K562 (cell line): ENCODE data around the gene FHDC1. TPM values are rescaled to one million over a fixed set of nuclear protein-coding genes. Genes with fewer than 3 reads are reported as not detected.

Experiments
- ARID1B ChIP-seq: fragments of 450-650 bp; IDR thresholded peaks from 2 replicates; pipeline ENCODE4 v1.6.1; 2016; ENCODE audit warnings: antibody characterized with exemption, mild to moderate bottlenecking, inconsistent platforms
- BCL6 ChIP-seq: fragments of 250-450 bp; sonication (Bioruptor Pico); IDR thresholded peaks from 2 replicates; pipeline ENCODE4 v1.4.0; 2020
- DMBX1 ChIP-seq: fragments of 250-450 bp; sonication (Bioruptor Pico); IDR thresholded peaks from 2 replicates; pipeline ENCODE4 v1.8.0; 2022; ENCODE audit warnings: inconsistent platforms, mild to moderate bottlenecking, moderate library complexity, borderline replicate concordance
- ETS1 ChIP-seq: conservative IDR thresholded peaks from 2 replicates; pipeline ENCODE4 v1.6.1; 2011; ENCODE audit warnings: low read depth, mild to moderate bottlenecking, low read length; ENCODE audit not compliant: control insufficient read depth
- FOSL1 ChIP-seq: fragments of 200-800 bp; sonication (Bioruptor generic); conservative IDR thresholded peaks from 2 replicates; pipeline ENCODE4 v1.6.1; 2016; ENCODE audit warnings: missing genetic modification characterization, missing compliant biosample characterization
- HIVEP1 ChIP-seq: fragments of 250-450 bp; sonication (Bioruptor Pico); IDR thresholded peaks from 2 replicates; pipeline ENCODE4 v1.4.0; 2020; ENCODE audit warnings: mild to moderate bottlenecking
- MAFG ChIP-seq: fragments of 450-650 bp; conservative IDR thresholded peaks from 2 replicates; pipeline ENCODE4 v1.6.1; 2016; ENCODE audit warnings: missing genetic modification characterization, missing compliant biosample characterization
- MTA2 ChIP-seq: fragments of 450-650 bp; IDR thresholded peaks from 2 replicates; pipeline ENCODE4 v1.6.1; 2016; ENCODE audit warnings: low read depth
- NCOA4 ChIP-seq: fragments of 450-650 bp; IDR thresholded peaks from 2 replicates; pipeline ENCODE4 v1.6.1; 2018; ENCODE audit warnings: mild to moderate bottlenecking; ENCODE audit not compliant: partially characterized antibody
- STAT6 ChIP-seq: sonication (generic); formaldehyde crosslinking; IDR thresholded peaks from 2 replicates; pipeline ENCODE4 v1.8.1; 2023; ENCODE audit warnings: mild to moderate bottlenecking, missing genetic modification reagents
- TCF7 ChIP-seq: sonication (generic); IDR thresholded peaks from 2 replicates; pipeline ENCODE4 v1.6.1; 2016; ENCODE audit warnings: antibody characterized with exemption, borderline replicate concordance
- ZNF609 ChIP-seq: sonication (generic); formaldehyde crosslinking; IDR thresholded peaks from 2 replicates; pipeline ENCODE4 v1.8.1; 2023; ENCODE audit warnings: missing genetic modification reagents, mild to moderate bottlenecking, borderline replicate concordance
- ZNF639 ChIP-seq, 2 experiments: fragments of 200-800 bp in 1 of 2; sonication (Bioruptor generic) in 1 of 2; sonication (generic) in 1 of 2; formaldehyde crosslinking in 1 of 2; IDR thresholded peaks in 1 of 2; conservative IDR thresholded peaks in 1 of 2; 2 replicates each; pipeline versions ENCODE4 v1.5.0 to v1.6.1; 2016 to 2020; ENCODE audit warnings: missing compliant biosample characterization in 1 of 2, missing genetic modification characterization in 1 of 2, missing genetic modification reagents in 1 of 2
- ZNF766 ChIP-seq: fragments of 200-800 bp; sonication (Bioruptor generic); conservative IDR thresholded peaks from 2 replicates; pipeline ENCODE4 v1.6.1; 2016; ENCODE audit warnings: missing genetic modification characterization, missing compliant biosample characterization
- polyA plus RNA-seq, 8 experiments: library from polyadenylated mRNA; depleted of rRNA in 4 of 8; stranded (reverse) in 5 of 8; unstranded in 3 of 8; fragments of >200 nt; fragmentation: Nextera tagmentation in 2 of 8; fragmentation: Illumina TruSeq in 1 of 8; extraction: Ambion mirVana in 2 of 8; extraction: Trizol in 1 of 8; gene quantifications; 2 replicates each; pipeline versions ENCODE4 v1.2.1 to v1.2.3, GENCODE V29; 2011 to 2014; ENCODE audit warnings: inconsistent platforms in 1 of 8, missing spikeins in 1 of 8
- total RNA-seq, 7 experiments: library from RNA; depleted of rRNA in 6 of 7; stranded (reverse); fragments of >200 nt in 6 of 7; fragmentation: Illumina TruSeq in 2 of 7; extraction: Trizol in 2 of 7; gene quantifications; 2 replicates each; pipeline versions ENCODE4 v1.2.1 to v1.2.3, GENCODE V29; 2011 to 2021; ENCODE audit warnings: low replicate concordance in 1 of 7
- TF ChIP-seq, protein P1 (sequence below): sonication (generic); formaldehyde crosslinking; IDR thresholded peaks from 2 replicates; pipeline ENCODE4 v1.8.1; 2022; ENCODE audit warnings: missing genetic modification reagents

Gene FHDC1
- total and polyA plus RNA-seq, 9 of the 15 experiments (the other 6 are each of a cell fraction or from before 2014, with no cell fraction given) = 0.01 to 0.43 (median 0.07) TPM

DNA sequence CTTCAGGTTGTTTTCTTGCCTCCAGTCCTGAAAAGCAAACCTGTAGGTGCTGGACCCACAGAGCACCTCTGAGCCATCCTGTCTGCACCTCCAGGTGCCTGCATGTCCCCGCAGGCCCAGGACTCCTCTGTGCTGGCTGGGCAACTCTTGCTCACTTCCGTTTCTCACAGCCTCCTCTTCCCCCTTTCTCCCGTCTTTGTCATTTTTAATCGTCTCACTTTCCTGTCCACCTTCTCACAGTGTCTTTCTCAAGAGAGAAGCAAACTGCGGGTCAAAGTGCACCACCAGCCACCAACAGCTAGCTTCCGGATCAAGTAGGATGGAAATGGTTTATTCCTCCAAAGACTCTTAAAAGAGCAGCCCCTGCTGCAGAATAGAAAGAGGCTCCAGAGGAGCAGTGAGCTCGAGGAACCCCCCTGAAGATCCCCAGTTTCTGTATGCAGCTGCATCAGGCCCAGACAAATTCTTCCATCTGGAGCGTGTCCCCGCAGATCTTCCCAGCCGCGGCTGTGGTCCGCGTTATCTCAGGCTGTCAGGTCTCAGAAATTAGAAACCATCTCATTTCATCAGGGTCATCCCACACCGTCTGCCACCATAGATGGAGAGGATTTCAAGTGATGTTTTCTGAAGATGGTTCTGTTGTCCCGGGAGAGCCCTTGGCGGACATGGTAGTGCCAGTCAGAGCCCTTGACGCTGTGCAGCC, 87.7 kb downstream of the FHDC1 start (continued):
- no peak for TF ChIP-seq TCF7
- no peak for TF ChIP-seq MAFG (tag)
- TF ChIP-seq ZNF766 (CRISPR knock-in tag) = peak; percentile 71; the same call in 1 of the 2 replicates
- TF ChIP-seq, protein P1, sequence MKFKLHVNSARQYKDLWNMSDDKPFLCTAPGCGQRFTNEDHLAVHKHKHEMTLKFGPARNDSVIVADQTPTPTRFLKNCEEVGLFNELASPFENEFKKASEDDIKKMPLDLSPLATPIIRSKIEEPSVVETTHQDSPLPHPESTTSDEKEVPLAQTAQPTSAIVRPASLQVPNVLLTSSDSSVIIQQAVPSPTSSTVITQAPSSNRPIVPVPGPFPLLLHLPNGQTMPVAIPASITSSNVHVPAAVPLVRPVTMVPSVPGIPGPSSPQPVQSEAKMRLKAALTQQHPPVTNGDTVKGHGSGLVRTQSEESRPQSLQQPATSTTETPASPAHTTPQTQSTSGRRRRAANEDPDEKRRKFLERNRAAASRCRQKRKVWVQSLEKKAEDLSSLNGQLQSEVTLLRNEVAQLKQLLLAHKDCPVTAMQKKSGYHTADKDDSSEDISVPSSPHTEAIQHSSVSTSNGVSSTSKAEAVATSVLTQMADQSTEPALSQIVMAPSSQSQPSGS (CRISPR knock-in tag) = no peak
- TF ChIP-seq DMBX1 (CRISPR knock-in tag) = no peak; the same call in 1 of the 2 replicates
- 0 out of 4 replicates have a peak, but pooled peaks of 1 of the 2 experiments have one; percentile 31 for TF ChIP-seq ZNF639 (CRISPR knock-in tag; conservative IDR thresholded peaks at IDR 0.05 in 1 of 2, IDR thresholded peaks at IDR 0.05 in 1 of 2)
- no peak for TF ChIP-seq HIVEP1 (CRISPR knock-in tag)
- TF ChIP-seq MTA2 = peak; percentile 74
- TF ChIP-seq NCOA4 = no peak
- no peak for TF ChIP-seq FOSL1 (tag)
- TF ChIP-seq STAT6 (CRISPR knock-in tag) = no peak
- TF ChIP-seq ZNF609 = no peak
- TF ChIP-seq BCL6 (CRISPR knock-in tag) = no peak
- TF ChIP-seq ETS1 = peak; percentile 36; the same call in 1 of the 2 replicates
- peak; percentile 89 for TF ChIP-seq ARID1B
